Activated naive CD4-positive, alpha-beta T cell treated with anti-CD3 and anti-CD28 coated beads, Interleukin-2, amount 50 U/mL, for 72 hours (primary cell): ENCODE measurements around the gene SYNE1. TPM values are rescaled to one million over a fixed set of nuclear protein-coding genes. Genes with fewer than 3 reads are reported as not detected.

Experiments
- ATAC-seq, 2 donors: fragments of 150-1000 bp; cut with Tn5 transposase; 2 replicates each; pipeline ENCODE4 v1.10.0; 2021; ENCODE audit warnings: mild to moderate bottlenecking in 2 of 2, moderate library complexity in 2 of 2
- DNase-seq, 2 donors: peaks; one replicate each; pipeline ENCODE4 v3.0.0; 2021 to 2022; ENCODE audit warnings: low spot score in 2 of 2
- H3K27ac Mint-ChIP-seq, 2 donors: one replicate each; pipeline ENCODE4 v1.8.0; 2022; ENCODE audit warnings: mild to moderate bottlenecking in 2 of 2, mixed read lengths in 2 of 2
- H3K36me3 Mint-ChIP-seq, 2 donors: one replicate each; pipeline ENCODE4 v1.8.0; 2022; ENCODE audit warnings: mixed read lengths in 2 of 2
- H3K9me3 Mint-ChIP-seq, 2 donors: one replicate each; pipeline ENCODE4 v1.8.0; 2022; ENCODE audit warnings: mixed read lengths in 2 of 2
- total RNA-seq, 2 donors: library from RNA; stranded (reverse); gene quantifications; one replicate each; pipeline ENCODE4 v1.2.3, GENCODE V29; 2022

Gene SYNE1
- total RNA-seq, 2 donors from 2014 or later, result 29.4 to 33.7 TPM

- ATAC-seq (peak; percentile 99 to 100), DNase-seq (peak; percentile 56 to 72)
- Mint-ChIP-seq H3K36me3 (no peaks in the 10 kb centered on the region), H3K27ac (no peak overlapping the region), H3K9me3 (no peaks in the 10 kb centered on the region)
Observed at GRCh38 chr6:152309648-152310047, 327.5 kb downstream of the SYNE1 start.

GRCh38 chr6:152309006-152309405 is 328.2 kb downstream of the SYNE1 start:
- H3K27ac Mint-ChIP-seq, result no peak overlapping the region

GRCh38 chr6:152308306-152308705 is 328.9 kb downstream of the SYNE1 start:
- no peaks in the 10 kb centered on the region for H3K36me3 Mint-ChIP-seq
- DNase-seq (no peak), ATAC-seq (no peak)
- no peak overlapping the region for H3K27ac Mint-ChIP-seq
- no peaks in the 10 kb centered on the region for H3K9me3 Mint-ChIP-seq

More at GRCh38 chr6:152309006-152309405, 328.2 kb downstream of the SYNE1 start:
- ATAC-seq (no peak), DNase-seq (no peak)
- Mint-ChIP-seq H3K9me3 (no peaks in the 10 kb centered on the region), H3K36me3 (no peaks in the 10 kb centered on the region)

GRCh38 chr6:152305672-152306071 is 331.5 kb downstream of the SYNE1 start:
- no peak for ATAC-seq
- Mint-ChIP-seq H3K36me3 (no peaks in the 10 kb centered on the region), H3K9me3 (no peaks in the 10 kb centered on the region), H3K27ac (no peak overlapping the region)
- DNase-seq, result no peak

- ATAC-seq (peak; percentile 96 to 97), DNase-seq (peak; percentile 87 to 93)
- Mint-ChIP-seq H3K27ac (peak overlapping the region; percentile 92 to 99), H3K36me3 (no peaks in the 10 kb centered on the region), H3K9me3 (no peaks in the 10 kb centered on the region)
Observed at GRCh38 chr6:152301765-152302568, 335.2 kb downstream of the SYNE1 start.

GRCh38 chr6:152301021-152301764 is 336.0 kb downstream of the SYNE1 start:
- Mint-ChIP-seq H3K9me3 (no peaks in the 10 kb centered on the region), H3K27ac (peak overlapping the region; percentile 92 to 99)

GRCh38 chr6:152300517-152300916 is 336.6 kb downstream of the SYNE1 start:
- DNase-seq (no peak), ATAC-seq (no peak)
- Mint-ChIP-seq H3K9me3 (no peaks in the 10 kb centered on the region), H3K27ac (peak overlapping the region in 1 of 2 donors; percentile 92), H3K36me3 (no peaks in the 10 kb centered on the region)

More at GRCh38 chr6:152301021-152301764, 336.0 kb downstream of the SYNE1 start:
- peak in 1 of 2 donors; percentile 42 for ATAC-seq
- no peaks in the 10 kb centered on the region for H3K36me3 Mint-ChIP-seq
- DNase-seq, result no peak

- Mint-ChIP-seq H3K27ac (no peak overlapping the region), H3K9me3 (no peaks in the 10 kb centered on the region), H3K36me3 (no peaks in the 10 kb centered on the region)
- no peak for DNase-seq
- no peak for ATAC-seq
Observed at GRCh38 chr6:152298848-152299735, 338.1 kb downstream of the SYNE1 start.

- DNase-seq (no peak), ATAC-seq (no peak)
- no peaks in the 10 kb centered on the region for H3K36me3 Mint-ChIP-seq
- no peak overlapping the region for H3K27ac Mint-ChIP-seq
- H3K9me3 Mint-ChIP-seq, result no peaks in the 10 kb centered on the region
Observed at GRCh38 chr6:152298055-152298647, 339.0 kb downstream of the SYNE1 start.

GRCh38 chr6:152296648-152297376 is 340.4 kb downstream of the SYNE1 start:
- Mint-ChIP-seq H3K27ac (no peak overlapping the region), H3K9me3 (no peaks in the 10 kb centered on the region), H3K36me3 (no peaks in the 10 kb centered on the region)
- ATAC-seq (no peak), DNase-seq (no peak)

GRCh38 chr6:152295920-152296319 is 341.2 kb downstream of the SYNE1 start:
- ATAC-seq (no peak), DNase-seq (no peak)
- H3K36me3 Mint-ChIP-seq, result no peaks in the 10 kb centered on the region
- H3K27ac Mint-ChIP-seq, result peak overlapping the region in 1 of 2 donors; percentile 31
- H3K9me3 Mint-ChIP-seq, result no peaks in the 10 kb centered on the region

GRCh38 chr6:152295346-152295745 is 341.8 kb downstream of the SYNE1 start:
- DNase-seq (no peak), ATAC-seq (no peak)
- Mint-ChIP-seq H3K36me3 (no peaks in the 10 kb centered on the region), H3K9me3 (no peaks in the 10 kb centered on the region), H3K27ac (peak overlapping the region in 1 of 2 donors; percentile 31)

GRCh38 chr6:152293404-152293803 is 343.8 kb downstream of the SYNE1 start:
- ATAC-seq (no peak), DNase-seq (no peak)
- H3K9me3 Mint-ChIP-seq, result no peaks in the 10 kb centered on the region
- H3K27ac Mint-ChIP-seq, result no peak overlapping the region
- no peaks in the 10 kb centered on the region for H3K36me3 Mint-ChIP-seq

- DNase-seq (no peak), ATAC-seq (no peak)
- Mint-ChIP-seq H3K27ac (no peak overlapping the region), H3K9me3 (no peaks in the 10 kb centered on the region), H3K36me3 (no peaks in the 10 kb centered on the region)
Observed at GRCh38 chr6:152292555-152292954, 344.6 kb downstream of the SYNE1 start.

GRCh38 chr6:152290693-152291092 is 346.5 kb downstream of the SYNE1 start:
- no peak for DNase-seq
- Mint-ChIP-seq H3K27ac (no peak overlapping the region), H3K36me3 (no peaks in the 10 kb centered on the region), H3K9me3 (no peaks in the 10 kb centered on the region)
- ATAC-seq, result no peak

GRCh38 chr6:152277826-152278329 is 359.3 kb downstream of the SYNE1 start:
- ATAC-seq (no peak), DNase-seq (no peak)
- Mint-ChIP-seq H3K27ac (no peak overlapping the region), H3K36me3 (no peaks in the 10 kb centered on the region), H3K9me3 (no peaks in the 10 kb centered on the region)
